Lower leg skin (tissue), 3 donors: ENCODE data around the gene NEAT1.

Source experiments
- POLR2A ChIP-seq, 2 donors: fragments of 450-650 bp; IDR thresholded peaks; one replicate each; pipeline ENCODE4 v1.6.1; 2016 to 2017; ENCODE audit warnings: antibody characterized with exemption in 2 of 2, mild to moderate bottlenecking in 1 of 2, moderate library complexity in 1 of 2
- TF ChIP-seq, protein P1 (sequence below), 3 donors: fragments of 450-650 bp; IDR thresholded peaks; one replicate each; pipeline ENCODE4 v1.5.1; 2016; ENCODE audit warnings: antibody characterized with exemption in 3 of 3, mild to moderate bottlenecking in 3 of 3, moderate library complexity in 2 of 3

DNA sequence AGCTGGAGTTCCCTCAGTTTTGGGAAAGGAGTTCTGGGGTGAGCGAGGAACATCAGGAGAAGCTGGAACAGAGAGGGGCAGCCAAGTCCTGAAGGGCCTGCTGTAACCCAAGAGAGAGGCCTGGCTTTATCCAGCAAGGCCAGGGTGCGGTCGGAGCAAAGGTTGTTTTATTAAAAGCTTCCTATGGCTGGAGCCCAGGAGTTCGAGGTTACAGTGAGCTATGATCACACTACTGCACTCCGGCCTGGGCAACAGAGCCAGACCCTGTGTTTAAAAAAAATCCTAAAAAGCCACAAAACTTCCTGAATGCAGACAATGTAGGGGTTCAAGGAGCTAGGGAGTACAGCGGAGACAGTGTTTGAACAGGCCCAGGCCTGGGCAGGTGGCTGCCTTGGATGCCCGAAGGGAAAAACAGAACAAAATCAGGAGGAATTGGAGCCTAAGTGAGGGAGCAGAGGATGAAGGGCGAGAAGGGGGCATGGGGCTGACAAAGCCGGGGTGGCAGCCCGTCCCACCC is 54.1 kb downstream of the NEAT1 start:
- TF ChIP-seq, protein P1, sequence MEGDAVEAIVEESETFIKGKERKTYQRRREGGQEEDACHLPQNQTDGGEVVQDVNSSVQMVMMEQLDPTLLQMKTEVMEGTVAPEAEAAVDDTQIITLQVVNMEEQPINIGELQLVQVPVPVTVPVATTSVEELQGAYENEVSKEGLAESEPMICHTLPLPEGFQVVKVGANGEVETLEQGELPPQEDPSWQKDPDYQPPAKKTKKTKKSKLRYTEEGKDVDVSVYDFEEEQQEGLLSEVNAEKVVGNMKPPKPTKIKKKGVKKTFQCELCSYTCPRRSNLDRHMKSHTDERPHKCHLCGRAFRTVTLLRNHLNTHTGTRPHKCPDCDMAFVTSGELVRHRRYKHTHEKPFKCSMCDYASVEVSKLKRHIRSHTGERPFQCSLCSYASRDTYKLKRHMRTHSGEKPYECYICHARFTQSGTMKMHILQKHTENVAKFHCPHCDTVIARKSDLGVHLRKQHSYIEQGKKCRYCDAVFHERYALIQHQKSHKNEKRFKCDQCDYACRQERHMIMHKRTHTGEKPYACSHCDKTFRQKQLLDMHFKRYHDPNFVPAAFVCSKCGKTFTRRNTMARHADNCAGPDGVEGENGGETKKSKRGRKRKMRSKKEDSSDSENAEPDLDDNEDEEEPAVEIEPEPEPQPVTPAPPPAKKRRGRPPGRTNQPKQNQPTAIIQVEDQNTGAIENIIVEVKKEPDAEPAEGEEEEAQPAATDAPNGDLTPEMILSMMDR (IDR thresholded peaks at IDR 0.05): no peak
- no peak for TF ChIP-seq POLR2A (IDR thresholded peaks at IDR 0.05)
